Kidney capillary endothelial cell (primary cell): ENCODE measurements around the gene FSTL5.

Experiments used
- DNase-seq: peaks from one replicate; pipeline ENCODE4 v3.0.0-alpha.2; 2018; ENCODE audit warnings: low spot score

The FSTL5 gene

DNA sequence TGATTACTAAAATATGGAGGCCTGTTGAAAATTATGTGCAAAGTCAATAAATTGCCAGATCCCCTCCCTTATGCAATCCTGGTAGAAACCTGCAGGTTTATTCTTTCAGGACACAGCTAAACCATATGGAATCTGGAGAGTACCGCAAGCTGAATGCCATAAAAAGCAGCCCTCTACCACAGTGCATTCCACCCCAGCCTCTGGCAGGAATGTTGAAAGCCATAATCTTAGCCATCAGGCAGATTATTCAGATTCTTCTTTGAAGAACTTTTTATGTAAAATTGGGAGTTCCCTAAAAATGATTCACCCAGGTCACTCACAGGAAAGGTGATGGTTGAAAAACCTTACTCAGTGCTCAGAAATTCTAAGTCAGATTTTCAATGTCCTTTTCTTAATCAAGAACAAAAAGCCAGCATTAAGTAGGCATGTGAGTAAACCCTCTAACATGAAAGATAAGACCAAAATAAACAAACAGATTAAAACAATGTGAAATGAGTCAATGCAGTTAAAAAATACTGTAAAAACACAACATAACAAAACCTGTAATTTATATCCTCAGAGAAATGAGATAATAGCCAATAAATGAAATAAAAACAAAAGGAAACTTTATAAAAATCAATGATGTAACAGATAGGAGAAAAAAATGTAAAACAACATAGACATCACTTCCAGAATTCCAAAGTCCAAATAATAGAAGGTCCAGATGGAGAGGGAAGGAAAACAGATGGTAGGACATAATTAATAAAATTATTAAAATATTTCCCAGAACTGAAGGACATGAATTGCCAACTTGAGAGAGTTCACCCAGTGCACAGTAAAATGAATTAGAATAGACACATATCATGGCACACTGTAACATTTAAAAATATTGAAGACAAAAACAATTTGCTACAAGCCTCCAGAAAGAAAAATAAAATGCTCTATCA, 226.9 kb downstream of the FSTL5 start:
- DNase-seq = no peak

DNA sequence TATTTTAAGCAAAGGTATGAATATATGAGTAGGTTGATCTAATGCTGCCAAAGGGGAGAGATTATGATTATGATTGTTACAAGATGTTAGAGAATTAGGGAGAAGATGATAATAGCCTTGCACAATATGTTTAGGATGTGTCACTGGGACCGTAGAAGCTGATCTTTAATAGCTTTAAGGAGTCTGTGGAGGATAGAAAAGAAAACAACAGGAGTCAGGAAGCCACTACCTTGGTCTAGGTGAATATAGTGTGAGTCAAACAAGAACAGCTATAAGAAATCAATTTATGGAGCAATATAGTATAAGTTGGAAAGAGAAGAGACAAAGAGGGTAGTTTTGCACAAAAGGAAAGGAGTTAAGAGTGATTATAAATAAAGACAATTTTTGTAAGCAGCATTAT, 232.7 kb downstream of the FSTL5 start:
- no peak for DNase-seq

DNA sequence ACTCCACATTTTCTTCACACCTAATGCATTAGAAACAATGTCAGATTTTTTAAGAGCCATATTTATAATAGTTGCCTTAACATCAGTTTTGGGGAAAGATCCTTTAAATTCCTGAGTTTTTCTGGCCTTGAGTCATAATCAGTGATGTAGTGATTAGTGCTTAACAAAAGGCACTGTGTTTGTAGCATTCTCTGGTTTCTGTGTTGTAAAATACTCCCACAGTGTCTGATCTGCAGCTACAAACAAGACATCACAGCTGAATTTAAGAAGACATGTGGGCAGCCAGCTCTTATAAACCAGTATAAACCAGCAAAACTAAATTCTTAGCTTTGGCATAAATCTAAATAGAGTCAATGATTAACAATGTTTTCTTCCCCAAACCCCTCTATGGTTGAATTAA, 233.8 kb downstream of the FSTL5 start:
- DNase-seq = no peak

DNA sequence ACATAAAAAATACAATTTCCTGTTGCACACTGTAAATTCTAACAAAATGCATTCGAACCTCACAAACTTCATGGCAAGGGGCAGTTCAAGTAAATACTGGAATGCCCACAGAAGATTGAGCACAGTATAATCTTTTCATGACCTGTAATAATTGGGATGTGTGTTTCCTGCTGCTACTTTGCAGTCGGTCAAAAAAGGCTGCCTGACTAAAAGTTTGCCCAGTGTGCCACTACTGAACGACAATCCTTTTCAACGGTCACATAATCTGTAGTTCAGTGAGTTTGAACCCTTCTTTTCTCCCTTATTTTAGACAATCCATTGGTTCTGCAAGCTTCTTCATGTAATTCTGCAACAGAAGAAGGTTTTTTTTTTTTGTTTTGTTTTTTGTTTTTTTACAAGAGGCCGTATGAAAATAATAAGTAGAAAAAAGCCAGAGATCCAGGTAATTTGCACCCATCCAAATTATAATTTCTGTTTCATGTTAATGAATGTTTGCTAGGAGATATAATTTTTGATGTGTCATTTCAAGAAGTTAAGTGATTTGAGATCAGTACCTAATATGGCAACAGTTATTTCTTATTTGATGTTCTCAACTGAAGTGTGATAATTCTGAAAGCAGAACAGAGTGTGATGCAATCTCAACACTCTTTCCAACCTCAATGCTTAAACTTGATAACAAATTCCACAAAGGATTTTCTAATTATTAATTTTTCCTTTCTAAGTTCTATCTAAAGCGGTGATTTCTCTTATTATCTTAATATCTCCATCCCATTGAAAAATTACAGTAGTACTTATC, 237.6 kb downstream of the FSTL5 start:
- no peak for DNase-seq

DNA sequence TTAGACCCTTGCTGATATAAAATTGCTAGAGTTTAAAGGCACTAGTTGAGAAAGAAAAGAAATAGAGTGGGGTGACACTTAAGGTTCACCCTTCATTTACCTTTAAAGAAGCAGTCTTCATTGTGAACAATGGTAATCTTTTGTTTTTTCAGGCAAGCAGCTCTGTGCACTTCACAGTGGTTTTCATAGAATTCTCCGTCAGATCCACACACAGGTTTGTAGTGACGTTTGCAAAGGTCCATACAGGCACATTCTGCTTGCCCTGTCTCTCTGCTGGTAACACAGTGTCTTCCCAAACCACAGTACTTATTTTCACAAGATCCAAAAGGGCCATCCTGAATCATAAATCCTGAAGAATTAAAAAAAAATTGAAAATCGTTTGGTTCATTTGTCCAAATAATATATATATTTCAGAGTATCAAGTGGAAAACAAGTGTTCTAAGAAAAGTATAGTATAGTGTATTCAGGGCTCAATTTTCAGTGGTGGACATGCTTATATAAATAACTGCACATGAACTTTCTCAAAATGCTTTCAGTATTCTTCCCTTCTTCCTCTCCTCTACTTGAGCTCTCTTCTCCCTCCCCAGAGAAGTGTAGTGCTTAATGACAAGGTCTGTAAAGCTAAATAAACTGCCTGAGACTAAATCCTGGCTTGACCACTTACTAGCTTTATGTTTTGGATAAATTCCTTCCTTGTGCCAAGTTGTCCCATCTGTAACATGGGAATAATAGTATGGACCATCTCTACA, 243.3 kb downstream of the FSTL5 start:
- DNase-seq = no peak

DNA sequence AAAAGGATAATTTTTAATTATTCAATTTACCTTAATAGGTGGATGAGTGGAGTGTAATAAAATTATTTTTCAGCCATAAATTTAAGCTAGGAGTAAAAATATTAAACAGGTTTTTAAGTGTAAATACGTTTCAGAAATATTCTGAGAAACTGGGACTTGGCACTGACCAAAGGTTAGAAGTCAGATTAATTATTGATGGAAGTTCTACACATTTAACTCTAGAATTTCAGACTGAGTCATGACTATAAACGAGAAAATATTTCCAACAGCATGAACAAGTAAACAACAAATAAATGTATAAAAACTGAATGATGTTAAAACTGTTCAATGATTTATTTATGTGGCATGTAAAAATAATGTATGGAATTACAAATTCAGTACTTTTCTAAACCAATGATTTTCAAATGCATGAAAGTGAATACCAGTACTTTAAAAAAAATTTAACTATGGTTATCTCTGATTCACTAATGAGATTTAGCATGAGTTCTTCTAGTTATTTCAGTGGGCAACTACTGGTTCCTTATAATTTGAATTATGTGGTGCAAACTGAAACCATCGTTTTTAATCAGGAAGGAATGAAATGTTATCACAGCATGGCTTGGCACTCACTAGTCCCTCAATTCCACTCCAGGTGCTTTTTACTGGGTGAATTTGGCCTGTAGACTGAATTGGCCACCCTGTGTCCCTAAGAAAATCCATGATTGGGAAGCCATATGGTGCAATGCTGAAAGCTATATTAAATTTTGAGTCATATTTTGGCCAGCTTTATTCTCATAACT, 244.2 kb downstream of the FSTL5 start:
- no peak for DNase-seq

DNA sequence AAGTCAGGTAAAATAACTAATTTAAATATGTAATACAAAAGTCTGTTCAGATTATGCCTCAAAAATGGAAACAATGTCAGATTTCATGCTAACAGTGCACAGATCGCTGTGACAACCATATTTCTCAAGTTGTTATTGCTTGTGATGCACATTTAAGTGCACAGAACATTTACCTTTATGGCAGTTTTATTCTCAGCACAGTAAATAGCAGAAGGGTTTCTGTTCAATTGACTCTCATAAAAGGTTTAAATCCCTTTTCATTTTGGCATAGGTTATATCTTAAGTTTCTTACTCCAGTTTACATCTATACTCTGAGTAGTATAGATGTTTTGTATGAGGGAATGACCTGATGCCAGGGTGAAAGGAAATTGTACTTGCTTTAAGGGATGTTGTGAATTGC, 247.8 kb downstream of the FSTL5 start:
- DNase-seq = no peak

DNA sequence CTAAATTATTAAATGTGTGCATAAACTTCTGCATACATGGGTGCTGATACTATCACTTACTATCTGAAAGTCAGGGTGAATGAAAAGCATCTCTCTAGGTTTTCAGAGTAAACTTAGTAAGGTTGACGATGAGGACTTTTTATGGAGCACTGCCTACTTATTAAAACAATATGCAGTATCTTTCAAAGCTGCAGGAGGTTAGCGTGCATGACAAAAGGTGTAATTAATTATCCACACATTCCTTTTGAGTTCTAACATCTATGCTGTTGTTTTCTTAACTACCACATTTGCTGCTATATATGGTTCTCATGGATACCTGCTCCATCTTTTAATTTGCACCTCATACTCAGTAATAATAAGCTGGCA, 256.2 kb downstream of the FSTL5 start:
- DNase-seq = no peak

DNA sequence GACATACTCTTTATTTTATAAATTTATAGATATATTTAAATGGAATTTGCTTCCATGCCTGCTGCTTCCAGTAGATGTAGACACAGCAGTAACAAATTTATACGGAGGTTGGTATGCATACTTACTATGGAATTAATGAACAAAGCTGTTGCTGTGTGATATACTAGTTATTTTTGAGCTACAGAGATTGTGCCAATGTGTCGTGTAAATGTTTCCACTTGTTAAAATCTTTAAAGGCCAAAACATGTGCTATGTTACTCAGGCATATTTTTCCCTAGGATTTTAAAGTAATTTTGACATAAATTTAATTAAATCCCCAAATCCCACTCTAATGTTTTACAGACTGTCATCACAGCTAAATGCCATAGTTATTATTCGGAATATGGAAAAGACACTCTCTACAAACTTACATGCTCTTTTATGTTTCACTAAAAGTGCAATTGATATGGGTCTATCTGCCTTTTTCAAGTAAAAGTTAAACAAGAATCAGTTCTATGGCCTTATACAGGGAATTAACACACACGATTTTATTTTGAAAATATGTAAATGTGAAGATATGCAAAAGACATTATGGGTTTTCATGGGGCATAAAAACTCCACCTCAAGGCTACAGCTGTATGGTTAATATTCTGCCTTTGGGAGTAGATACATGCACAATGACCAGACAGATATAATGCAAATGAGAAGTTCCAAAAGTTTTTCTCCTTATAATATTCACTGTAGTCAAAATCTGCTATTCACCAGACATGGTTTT, 256.8 kb downstream of the FSTL5 start:
- no peak for DNase-seq

DNA sequence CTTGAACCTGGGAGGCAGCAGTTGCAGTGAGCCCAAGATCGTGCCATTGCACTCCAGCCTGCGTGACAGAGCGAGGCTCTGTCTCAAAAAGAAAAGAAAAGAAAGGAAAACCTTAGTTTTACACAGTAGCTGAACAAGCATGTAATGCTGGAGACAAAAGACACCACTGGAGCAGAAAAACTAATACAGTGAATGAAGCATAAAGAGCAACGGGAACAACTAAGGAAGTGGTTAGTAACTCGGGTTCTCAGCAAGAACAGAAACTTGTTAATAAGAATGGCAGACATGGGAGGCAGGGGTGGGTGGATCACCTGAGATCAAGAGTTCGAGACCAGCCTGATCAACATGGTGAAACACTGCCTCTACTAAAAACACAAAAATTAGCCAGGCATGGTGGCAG, 263.7 kb downstream of the FSTL5 start:
- no peak for DNase-seq

DNA sequence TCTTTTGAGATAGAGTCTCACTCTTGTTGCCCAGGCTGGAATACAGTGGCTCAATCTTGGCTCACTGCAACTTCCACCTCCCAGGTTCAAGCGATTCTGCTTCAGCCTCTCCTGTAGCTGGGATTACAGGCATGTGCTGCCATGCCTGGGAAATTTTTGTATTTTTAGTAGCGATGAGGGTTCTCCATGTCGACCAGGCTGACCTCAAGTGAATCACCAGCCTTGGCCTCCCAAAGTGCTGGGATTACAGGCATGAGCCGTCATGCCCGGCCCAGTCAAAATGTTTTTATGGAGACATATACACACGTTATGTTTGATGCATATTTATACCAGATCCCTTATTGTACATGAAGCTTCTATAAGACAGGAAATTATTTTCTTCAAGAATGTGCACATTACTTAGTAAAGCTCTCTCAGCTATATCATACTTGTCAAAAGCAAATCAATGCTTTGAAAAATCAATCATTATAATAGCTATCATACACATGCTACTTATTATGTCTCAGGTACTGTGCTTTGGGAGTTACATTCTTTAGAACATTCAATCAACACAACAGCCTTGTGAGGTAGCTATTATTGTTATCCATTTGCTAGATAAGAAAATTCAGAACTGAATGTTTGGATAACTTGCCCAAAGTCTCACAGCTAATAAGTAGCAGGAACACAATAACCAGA, 269.2 kb downstream of the FSTL5 start:
- no peak for DNase-seq

DNA sequence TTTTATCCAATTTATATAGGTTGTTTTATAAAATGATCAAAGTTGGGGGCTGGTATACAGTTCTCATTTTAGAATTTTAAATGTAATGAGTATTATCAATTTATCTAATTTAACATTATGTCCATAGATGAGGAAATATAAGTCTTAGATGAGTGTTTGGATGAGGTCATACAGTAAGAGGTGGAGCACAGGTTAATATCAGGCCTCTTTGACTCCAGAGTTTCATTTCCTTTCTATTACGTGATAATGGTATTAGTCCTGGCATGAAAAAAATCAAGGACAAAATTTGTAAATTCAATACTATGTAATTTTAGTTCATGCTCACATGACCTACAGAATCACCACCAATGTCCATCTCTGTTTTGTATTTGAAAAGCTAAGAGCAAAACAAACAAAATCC, 269.8 kb downstream of the FSTL5 start:
- DNase-seq = no peak

DNA sequence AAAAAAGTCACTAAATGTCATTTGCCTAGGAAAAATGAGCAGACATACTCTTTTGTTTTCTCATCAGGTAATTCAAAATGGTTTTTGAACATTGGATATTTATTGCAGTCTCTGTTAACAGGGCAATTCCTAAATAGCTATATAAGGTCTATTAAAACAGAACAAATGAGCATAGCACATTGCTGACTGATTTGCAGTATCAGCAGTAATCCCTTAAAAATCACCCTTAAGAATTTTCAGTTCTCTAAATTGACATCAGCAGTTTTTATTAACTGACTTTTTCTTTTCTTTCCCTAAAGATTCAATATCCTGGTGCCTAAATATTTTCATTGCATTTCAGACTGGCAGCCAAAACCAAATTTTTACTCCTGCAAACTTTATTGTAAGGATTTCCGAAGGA, 270.2 kb downstream of the FSTL5 start:
- DNase-seq = no peak

DNA sequence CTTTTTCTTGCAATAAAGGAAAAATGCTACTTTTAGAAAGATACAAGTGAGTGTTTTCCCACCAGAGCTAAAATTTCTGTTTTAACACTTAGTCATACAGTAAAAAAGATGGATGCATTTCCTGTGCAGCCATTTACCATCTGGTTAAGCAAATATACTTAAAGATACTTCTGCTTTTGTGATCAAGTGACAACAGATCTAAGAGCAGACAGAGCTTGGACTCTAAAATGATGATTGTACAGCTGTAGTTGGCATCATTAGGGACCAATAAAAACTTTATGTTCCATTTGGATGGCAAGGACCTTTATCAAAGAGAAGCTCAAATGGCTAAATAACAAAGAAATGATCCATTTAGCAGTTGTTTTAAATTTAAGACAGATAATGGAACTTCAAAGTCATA, 270.8 kb downstream of the FSTL5 start:
- DNase-seq = no peak

DNA sequence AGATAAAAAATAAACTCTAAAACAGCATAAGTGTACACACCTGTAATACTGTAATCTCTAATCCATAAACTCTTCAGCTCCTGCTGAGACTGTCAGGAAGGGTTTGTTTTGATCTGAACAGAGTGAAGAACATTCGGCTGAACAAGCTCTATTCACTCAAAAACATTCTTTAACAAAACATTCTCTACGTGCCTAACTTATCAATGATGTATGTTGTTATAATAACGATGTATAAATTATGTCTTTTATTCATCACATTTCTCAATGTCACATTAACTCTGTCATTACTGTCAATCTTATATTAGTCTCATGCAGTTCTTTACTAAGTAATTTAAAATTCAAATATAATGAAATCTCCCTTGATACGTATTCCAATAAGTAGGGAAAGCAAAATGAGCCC, 280.6 kb downstream of the FSTL5 start:
- DNase-seq = no peak

DNA sequence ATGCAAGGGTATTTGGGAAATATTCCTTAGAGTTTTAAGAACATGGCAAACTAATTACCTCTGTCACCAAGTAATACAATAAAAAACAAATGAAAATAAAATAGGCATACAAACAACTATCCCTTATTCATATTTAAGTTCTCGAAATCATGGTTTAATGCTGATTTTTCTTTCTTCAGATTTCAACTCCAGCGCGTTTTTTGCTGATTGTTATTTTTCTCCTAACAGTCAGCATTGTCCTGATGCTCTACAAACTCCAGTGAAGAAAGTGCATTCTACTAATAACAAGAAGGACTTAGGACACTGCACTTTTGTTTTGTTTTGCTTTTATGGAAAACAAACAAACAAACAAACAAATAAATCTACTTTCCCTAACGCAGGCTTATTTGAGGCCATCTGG, 282.4 kb downstream of the FSTL5 start:
- DNase-seq = no peak

DNA sequence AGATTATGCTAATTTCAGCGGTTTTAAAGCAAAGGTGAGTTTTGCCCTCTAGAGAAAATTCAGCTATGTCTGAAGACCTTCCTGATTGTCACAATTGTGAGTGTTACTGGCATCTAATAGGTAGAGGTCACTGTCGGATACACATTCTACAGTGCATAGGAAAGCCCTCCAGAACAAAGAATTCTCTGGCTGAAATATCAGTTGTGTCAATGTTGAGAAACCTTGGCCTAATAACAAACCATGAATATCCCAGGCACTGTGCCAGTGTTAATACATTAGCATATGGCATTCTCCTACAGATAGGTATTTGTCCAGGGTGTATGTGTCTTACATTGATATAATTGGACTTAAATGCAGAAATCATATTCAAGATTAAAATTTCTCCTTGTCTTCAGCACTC, 294.3 kb downstream of the FSTL5 start:
- DNase-seq = no peak

DNA sequence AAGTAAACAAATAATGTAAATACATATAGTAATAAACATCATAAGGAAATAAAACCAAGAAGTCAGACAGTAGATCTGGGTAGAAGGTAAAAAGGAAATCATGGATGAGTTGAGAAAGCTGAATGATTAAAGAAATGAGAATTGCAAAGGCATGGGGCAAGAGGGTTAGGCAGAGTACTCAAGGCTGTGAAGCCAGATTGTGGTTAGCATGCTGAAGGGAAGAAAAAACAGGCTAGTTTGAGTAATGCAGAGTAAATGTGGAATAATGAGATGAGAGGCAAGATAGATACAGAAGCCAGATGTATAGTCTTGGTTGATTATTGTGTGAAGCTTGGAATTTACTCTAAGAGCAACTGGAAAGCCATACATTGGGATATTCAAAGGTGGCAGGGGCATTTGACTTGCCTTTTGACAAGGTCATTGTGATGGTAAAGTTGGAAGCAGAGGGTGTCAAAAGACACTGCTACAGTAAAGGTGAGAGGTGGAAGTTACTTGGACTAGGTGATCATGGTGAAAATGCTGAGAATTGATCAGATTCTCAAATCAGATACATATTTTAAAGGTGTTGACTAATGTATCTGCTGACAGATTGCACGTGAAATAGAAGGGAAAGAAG, 307.0 kb downstream of the FSTL5 start:
- DNase-seq = no peak

DNA sequence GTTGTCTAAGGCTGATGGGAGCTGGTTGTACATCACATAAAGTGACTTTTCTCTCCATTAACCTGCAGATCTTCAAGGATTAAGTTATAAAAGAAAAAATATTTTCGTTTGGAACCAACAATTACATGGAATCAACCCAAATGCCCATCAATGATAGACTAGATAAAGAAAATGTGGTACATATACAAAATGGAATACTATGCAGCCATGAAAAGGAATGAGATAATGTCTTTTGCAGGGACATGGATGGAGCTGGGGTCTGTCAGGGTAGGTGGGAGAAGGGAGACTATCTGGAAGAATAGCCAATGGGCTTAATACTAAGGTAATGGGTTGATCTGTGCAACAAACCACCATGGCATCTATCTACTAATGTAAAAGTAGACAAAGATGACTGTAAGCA, 313.2 kb downstream of the FSTL5 start:
- DNase-seq = no peak

DNA sequence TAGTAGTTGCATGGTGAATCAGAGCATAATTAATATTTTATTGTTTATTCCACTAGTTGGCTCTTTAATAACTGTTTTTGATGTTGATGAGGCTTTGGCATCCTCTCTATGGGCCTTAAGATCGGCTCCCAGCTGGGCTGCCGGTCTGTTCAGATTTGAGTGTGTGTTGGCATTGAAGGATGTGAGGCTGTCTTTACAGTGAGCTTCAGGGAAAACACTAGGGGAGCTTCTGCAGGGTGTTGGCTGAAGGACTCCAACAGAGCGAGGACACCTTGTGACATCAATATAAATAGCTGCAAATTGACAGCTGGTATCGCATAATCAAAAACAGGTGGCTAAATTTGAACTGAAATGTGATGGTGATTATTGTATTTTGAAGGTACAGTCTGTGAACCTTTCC, 322.0 kb downstream of the FSTL5 start:
- no peak for DNase-seq
